GM04503 (cell line): ENCODE data around the gene TLE2.

Experiments used
- DNase-seq: peaks from one replicate; pipeline ENCODE4 v3.0.0-alpha.2; 2012; ENCODE audit warnings: low read depth

The TLE2 gene

DNA sequence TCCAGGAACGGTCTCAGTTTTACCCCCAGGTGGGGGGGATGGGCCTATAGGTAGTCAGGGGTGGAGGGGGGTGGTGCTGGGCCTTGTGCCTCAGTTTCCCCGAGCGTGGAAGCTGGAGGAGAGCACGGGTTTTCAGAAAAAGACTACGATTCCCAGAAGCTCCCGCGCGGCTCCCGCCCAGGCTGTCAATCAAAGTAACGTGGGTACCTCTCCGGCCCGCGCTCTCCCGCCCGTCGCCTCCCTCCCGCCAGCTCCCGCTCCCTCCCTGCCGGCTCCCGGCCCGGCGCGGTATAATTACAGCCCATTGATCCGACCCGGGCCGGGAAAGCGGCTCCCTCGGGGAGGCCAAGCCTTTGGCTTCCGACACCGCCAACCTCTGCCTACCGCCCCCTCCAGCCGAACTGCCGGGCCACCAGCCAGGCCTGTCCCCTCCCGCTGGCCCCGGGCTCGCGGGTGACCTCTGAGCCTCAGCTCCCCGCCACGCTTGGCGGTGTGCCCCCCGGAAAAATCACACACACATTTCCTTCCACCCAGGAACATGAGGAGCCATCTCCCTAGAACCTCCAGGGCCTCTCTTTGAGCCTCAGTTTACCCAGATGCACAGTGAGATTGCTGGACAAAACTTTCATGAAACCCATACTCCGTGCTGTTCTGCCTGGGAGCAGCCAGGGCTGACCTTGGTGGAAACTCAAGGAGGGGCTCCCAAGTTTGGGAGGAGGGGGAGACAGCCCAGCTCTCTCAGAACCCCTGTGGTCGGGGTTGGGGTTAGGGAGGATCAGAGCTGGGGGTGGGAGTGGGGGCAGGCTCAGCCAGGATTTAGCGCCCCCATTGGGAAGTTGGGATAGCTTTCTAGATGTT lies 7.3 kb upstream of the TLE2 start:
- peak; percentile 45 for DNase-seq

DNA sequence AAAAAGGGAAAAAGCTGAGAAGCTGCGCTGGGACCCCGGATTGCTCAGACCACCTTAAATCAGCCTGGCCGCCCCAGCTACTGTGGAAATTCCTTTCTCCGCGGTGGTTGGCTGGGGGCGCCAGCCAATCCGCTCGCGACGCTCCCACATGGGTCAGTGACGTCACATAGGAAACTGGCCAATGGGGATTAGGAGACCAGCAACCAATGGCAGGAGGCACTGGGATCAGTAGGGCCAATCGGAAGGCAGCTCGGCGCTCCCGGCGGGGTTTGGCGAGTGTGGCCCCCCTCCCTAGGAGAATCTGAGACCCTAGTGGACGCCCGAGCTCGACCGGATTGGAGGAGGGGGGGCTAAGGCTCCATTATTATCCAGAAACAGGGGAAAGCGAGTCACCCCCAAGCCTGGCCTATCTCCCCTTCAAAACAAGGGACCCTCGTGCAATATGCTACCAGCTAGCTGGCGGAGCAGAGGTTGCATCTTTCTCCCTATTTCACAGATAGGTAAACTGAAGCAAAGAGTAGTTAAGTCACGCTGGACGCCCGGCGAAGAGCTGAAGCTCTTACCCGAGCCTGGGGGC lies 6.5 kb upstream of the TLE2 start:
- peak; percentile 89 for DNase-seq

DNA sequence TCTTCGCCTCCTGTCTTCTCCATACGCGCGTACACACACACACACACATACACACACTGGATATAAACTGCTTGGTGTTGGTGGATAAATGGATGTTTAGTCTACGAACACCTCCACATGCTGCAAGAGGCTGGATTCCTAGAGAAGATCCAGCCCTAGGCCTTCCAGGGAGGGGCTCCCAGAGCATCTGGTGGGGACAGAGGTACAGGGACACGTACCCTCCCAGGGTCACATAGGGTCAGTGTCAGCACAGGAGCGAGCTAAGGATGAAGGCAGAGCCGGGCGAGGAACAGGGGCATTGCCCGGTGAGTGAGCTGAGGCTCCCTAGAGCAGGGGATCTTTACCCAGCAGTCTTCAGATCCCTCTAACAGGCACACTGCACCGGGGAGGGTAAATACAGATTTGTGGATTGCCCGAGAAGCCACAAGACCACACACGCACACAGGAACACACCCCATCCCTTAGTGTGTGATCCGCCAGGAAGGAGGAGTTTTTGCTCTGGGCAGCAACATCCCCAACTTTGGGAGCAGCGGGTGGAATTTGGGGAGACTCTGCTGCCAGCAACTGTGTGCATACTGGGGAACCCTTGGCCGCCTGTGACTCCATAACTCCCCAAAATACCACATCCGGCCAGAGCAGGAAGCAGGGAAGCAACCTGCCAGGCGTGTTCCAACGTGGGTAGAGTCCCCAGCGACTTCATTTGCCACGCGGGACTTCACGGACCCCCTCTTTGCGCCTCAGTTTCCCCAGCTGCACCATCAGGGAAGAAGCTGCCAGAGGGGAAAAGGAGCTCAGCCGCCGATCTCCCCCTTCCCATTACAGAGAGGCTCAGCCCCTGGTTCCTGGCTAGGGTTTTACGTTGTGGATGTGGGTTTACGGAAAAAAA lies 5.8 kb upstream of the TLE2 start:
- DNase-seq: peak; percentile 11

DNA sequence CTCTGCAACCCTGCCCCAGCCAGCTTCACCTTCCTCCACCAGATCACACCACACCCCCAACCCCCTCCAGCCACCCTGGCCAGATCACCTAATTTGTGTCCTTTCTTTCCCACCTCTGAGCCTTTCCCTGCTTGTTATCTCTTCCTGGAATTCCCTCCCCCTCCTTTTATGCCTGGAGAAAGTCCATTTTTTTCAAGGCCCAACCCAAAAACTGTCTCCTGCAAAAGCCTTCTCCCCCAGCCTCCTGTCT lies 5.3 kb upstream of the TLE2 start:
- no peak for DNase-seq

DNA sequence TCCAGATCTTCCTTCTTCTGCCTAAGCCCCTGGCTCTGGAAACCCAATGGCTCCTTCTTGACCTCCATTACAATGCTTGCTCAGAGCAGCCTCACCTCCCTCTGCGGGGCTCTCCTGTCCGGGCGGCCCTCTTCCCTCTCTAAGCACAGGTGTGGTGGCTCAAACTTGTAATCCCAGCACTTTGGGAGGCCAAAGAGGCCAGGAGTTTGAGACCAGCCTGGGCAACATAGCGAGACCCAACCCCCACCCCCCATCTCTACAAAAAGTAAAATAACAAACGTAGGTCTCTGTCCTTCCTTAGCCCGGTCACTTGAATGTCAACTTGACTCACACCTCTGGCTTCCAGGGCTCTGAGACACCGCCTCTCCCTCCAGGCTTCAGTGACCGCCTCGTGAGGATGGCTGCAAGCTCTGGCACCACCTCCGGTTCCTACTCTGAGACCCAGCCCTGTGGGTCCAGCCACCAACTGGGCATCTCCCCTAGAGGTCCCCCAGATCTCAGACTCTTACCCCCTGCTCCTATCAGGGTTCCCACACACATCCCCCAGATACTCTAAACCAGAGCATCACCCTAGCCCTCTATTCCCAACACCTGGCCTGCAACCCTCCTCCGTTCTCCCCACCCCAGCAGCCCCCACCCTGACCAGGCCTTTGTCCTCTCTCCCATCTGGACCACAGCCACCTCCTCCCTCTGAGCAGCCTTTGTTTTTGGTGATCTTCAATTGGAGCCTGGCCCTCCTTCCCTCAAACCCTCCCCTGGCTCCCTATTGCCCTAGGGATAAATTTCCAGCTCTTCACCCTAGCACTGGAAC lies 4.7 kb upstream of the TLE2 start:
- DNase-seq: no peak

DNA sequence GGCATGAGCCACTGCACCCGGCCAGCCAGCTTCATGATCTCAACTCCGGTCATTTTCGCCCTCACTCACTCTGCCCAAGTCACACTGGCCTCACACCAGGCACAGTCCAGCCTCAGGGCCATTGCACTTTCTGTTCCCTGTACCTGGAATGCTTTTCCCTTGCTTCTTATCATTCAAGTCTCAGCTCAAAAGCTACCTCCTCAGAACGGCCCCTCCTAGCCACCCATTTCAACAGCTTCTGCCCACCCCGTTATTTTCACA lies 2.5 kb upstream of the TLE2 start:
- DNase-seq: no peak

DNA sequence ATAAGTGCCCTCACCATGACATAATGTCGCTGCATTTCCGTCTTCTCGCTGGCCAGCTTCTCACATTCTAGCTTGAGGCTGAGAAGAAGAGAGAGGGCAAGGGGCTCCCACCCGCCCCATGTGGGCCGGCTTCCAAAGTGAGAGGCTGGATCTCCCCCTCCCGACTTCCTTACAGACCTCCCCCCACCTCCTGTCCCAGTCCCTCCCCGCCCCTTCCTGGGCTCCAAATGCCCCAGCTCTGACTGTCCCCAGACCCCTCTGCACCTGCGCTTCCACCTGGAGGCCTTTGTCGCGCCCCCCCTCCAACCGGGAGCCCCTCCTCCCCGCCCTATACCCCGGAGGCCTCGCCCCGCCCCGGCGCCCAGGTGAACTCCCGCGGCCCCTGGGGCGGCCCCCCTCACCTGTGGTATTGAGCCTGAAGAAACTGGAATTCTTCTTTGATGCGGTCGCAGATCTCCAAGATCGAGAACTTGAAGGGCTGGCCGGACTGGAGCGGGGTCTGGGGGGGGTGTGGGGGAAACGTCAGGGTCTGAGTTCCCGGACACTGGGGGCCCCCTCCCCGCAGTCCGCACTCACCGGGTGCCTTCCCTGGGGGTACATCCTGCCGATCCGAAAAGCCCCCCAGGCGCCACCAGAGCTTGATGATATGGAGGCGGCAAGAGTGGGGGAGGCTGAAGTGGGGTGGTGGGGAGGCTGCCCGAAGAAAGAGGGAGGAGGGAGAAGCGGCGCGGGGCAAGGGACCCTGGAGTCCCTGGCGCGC lies 595 bp downstream of the TLE2 start:
- DNase-seq: no peak

DNA sequence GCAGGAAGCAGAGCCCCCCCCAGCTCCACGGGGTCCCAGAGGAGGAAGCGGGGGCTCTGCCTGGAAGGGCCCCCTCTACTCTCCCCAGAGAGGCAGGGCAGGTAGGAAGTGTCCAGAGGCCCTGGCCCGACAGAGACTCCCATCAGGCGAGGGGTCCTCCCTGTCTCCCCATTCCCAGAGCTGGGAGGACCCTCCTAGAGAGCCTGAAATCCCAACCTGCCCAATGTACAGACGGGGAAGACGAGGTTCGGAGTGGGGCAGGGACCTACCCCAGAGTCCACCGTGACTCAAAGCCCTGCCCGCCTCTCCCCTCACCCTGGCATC lies 1.1 kb downstream of the TLE2 start:
- DNase-seq: no peak

DNA sequence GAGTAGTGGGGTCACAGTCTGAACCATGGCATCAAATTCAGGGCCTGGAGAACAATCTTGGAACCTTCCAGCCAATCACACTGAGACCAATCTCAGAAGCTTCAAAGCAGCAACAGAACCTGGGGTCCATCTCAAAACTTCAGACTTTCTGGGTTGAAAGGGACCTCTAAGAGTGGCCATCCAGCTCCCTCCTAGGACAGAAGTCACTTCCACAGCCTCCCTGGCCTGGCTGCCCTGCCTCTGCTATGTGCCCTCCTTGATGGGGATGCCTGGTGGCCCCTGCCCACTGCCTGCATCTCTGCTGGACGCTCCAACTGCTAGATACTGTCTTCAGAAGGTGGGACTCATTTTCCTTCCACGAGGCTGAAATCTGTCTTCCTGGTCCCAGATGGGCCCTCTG lies 1.8 kb downstream of the TLE2 start:
- no peak for DNase-seq

DNA sequence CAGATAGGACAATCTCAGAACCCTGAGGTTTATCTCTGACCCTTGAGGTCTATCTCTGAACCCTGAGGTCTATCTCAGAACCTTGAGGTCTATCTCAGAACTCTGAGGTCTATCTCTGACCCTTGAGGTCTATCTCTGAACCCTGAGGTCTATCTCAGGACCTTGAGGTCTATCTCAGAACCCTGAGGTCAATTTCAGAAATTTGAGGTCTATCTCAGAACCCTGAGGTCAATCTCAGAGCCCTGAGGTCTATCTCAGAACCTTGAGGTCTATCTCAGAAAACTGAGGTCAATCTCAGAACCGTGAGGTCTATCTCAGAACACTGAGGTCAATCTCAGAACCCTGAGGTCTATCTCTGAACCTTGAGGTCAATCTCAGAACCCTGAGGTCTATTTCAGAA lies 2.3 kb downstream of the TLE2 start:
- no peak for DNase-seq

DNA sequence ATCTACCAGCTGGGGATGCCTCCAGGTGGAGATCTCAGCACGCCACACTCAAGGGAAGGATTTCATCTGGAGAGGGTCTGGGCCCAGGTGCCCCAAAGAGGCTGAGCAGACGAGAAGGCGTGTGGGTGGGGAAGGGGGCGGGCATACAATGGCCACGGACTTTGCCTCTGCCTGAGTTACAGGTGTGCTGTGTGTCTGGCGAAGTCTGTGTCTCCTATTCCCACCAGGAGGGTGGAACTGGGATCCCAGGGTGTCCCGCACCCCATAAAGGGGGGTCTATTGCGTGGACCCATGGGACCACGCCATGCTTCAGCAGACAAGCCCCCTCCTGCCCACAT lies 3.6 kb downstream of the TLE2 start:
- DNase-seq: no peak

DNA sequence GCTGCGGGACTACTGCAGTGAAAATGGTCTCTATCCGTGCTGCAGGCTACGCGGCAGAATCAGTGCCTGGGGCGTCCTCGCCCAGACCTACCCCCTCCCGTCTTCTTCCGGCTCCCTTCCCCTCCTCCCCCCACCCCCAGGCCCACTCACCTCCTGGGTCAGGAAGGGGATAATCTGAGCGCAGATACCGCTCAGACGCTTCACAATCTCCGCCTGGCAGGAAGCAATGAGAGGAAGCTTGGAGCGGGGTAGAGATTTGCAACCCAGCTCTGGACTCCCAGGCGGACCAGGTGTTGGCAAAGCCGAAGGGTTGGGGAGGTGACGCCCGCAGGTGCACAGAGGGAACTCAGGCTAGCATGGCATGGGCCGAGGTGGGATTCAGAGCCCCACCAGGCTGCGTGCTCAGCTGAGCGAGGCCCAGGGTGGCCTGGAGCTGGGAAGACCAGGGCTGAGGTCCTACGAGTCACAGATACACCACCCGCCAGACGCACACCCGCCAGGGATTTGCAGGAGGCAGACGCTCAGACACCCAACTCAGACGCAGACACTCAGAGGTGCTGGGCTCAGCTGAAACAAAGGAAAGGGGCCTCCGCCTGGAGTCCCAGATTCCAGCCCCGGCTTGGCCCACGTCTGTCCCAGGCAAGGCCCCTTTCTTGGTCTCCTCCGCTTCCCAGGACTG lies 4.1 kb downstream of the TLE2 start:
- no peak for DNase-seq

DNA sequence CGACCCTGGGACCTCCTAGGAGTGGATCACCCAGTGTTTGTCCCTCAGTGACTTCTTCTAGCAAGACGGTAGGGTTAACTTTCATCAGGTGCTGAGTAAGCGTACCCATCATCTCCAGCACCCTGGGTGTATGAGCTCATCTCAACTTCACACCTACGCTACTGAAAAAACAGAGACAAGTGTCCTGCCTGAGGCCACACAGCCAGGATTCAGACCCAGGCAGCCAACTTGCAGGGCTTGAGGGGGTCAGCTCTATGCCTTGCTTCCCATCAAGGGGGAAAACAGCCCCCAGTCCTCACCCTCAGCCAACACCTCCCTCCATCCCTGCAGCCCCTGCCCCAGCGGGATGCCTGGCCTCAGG lies 4.6 kb downstream of the TLE2 start:
- DNase-seq: no peak

DNA sequence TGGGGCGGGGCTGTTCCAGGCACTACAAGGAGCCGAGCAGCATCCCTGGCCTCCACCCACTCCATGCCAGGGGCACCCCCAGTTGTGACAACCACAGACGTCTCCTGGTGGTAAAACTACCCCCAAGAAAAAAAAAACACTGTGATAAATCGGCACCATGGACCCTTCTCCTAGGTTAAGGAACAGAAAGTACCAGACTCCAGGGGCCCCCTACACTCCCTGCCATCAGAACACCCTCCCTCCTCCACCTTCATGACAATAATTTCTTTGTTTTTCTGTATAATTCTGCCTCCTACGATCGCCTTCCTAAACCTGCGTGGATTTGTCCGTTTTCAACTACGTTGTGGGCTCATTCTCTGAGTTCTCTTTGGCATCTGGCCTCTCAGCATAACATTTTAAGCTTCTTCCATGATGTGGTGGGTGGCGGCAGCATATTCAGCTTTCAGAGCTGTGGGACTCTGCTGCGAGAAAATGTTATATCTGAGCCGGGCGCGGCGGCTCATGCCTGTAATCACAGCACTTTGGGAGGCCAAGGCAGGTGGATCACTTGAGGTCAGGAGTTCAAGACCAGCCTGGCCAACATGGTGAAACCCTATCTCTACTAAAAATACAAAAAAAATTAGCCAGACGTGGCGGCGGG lies 8.6 kb downstream of the TLE2 start:
- no peak for DNase-seq

DNA sequence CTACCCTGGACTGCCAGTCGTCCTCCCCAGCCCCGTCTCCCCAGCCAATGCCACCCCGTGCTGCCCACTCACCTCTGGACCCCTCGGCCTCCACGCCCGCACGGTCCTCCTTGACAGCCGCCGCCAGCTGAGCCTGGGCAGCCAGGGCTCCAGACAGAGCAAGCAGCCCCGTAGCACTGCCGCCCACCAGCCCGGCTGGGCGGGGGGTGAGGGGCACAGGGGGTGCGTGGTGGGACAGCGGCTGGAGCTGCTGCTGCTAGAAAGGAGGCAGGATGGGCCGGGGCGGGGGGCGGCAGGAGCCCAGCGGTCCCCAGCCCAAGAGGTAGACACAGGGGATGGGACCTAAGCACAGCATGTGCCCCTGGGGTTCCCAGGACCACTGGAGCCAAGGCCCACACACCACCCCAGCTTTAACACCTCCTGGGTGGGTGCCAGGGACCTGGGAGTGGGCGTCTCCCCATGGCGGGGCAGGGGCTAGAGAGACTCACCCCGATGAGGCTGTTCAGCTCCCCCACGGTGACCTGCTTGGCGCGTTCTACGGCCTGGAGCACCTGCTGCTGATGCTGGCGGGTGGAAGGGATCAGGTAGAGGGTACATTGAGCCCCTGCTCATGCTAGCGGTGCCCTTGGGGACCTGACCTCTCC lies 9.7 kb downstream of the TLE2 start:
- DNase-seq: no peak

DNA sequence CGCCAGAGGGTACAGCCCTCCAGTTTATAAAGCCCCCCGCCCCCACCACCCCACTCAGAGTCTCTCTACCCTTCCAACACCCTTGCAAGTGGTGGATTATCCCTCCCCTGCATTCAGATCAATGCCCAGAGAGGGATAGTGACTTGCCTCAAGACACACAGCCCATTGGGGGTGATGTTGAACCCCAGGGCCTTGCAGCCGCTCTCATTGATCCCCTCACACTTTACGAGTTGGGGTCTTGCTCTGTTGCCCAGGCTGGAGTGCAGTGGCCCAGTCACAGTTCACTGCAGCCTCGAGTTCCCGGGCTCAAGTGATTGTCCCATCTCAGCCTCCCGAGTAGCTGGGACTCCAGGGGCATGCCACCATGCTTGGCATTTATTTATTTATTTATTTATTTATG lies 11.2 kb downstream of the TLE2 start:
- no peak for DNase-seq

DNA sequence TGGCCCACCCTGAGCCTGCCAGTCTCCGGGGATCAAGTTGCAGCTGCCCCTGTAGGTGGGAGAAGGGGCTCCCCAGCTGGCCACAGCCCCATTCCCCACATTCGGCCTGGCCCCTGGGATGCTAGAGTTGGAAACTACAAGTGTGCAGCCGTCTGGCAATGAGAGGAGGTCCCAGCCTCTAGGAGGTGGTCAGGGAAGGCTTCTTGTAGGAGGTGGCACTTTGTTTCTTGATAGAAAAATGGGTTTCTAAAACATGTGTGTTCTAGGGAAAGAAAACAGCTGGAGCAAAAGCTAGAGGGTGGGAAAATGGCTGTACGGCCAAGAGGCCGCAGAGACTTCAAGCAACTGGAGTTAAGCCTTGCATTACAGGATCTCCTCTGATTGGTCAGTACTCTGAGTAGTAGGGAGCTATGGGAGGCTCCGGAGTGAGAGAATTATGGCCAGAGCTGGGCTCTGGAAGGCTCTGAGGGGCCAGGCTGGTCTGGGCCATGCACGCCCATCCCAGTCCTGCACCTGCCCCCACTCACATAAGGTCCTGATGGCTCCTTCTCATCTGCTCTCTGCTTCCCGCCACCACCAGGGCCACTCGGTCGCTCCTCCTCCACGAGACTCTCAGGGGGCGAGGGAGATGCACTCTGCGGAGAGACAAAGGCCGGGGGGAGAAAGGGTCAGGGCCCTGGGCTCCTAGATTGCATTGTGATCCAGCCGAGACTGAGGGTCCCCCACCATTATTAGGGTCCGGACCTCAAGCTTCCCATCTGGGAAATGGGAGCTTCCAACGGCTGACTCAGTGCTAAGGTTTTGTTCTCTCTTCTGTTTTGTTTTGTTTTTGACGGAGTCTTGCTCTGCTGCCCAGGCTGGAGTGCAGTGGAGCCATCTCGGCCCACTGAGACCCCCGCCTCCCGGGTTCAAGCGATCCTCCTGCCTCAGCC lies 13.7 kb downstream of the TLE2 start:
- DNase-seq: no peak

DNA sequence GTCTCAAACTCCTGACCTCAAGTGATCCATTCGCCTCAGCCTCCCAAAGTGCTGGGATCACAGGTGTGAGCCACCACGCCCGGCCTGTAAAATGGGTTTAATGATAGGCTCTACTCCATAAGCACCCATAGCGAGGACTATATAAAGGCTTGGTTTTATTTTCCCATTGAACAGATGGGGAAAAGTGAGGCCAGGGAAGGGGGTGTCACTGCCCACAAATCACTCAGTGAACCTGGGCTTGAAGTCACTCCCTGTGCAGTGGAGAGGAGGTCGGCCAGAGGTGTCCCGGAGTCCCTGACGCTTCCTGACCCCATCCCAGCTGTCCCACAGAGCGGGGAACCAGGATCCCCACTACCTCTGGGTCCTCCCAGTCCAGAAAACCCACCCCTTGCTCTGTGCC lies 14.9 kb downstream of the TLE2 start:
- DNase-seq: no peak

DNA sequence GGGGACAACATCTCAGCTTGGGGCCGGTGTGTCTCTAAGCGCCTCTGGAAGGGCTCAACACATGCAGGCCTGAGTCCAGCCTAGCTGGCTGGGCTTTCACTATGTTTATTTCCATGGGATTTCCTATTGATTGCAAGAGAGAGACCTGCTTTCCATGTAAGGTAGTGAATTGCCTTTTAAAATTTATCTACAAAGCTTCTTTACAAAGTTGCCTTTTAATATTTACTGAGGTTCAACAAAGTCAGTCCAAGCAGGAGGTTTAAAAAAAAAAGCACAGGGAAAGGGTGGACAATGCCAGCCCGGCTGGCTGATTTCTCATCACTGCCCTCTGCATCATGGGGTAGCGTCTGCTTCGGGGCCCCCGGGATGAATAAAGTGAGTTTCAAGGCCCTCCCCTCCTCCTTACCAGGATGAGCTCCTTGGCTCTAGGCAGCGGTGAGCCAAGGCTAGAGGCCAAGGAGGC lies 15.8 kb downstream of the TLE2 start:
- no peak for DNase-seq
